ENCODE measurements around the gene AOPEP. TPM values are rescaled to one million over a fixed set of nuclear protein-coding genes. Genes with fewer than 3 reads are reported as not detected.

The AOPEP gene
- polyA plus RNA-seq, 1 of the 3 experiments (the other 2 are of a cell fraction): 54.6 TPM

DNA sequence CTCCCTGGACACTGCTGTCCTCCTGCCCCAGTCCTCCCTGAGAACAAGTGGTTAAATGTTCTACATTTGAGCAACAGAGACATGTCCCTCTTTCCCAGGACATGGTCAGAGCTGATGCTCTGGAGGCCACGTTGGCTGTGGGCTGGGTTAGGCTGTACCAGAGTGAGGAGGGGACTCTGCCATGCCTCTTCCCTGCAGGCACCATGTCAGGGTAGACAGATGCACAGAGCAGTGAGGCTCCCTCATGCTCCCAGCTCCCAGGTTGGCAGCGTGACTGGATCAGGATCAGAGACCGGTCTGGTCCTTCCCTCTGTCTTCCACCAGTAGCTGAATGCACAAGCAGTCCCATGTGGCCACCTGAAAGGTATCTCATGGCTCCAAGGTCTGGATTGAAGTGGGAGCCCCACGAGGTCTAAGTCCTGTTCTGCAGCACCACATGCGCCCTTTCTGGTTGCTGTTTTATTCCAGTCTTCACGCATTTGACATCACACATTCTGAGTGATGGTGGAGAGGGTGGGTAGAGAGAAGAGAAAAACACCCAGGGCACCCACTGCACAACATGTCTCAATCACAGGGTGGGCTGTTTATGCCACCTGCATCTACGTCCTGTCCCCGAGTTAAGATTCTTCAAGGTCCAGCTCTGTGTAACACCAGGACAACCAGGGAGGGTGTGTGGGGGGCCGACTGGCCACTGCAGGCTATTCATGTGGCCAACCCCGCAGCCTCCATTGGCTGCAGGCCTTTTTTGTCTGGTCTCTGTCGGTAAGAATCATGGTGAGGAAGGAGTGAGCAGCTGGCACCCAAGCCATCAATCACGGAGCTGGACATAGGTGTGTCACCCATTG lies 386.2 kb downstream of the AOPEP start:
- TF ChIP-seq, protein P1, sequence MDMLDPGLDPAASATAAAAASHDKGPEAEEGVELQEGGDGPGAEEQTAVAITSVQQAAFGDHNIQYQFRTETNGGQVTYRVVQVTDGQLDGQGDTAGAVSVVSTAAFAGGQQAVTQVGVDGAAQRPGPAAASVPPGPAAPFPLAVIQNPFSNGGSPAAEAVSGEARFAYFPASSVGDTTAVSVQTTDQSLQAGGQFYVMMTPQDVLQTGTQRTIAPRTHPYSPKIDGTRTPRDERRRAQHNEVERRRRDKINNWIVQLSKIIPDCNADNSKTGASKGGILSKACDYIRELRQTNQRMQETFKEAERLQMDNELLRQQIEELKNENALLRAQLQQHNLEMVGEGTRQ (IDR thresholded peaks at IDR 0.05; ENCODE audit: borderline replicate concordance, low read depth, low read length): no peak
- TF ChIP-seq ELF1 (IDR thresholded peaks at IDR 0.05) (no peak), FOSL2 (IDR thresholded peaks at IDR 0.05; ENCODE audit: borderline replicate concordance, low read depth) (no peak), NRF1 (IDR thresholded peaks at IDR 0.05; ENCODE audit: low read depth, low read length) (no peak), RAD21 (IDR thresholded peaks at IDR 0.05; ENCODE audit: low read length) (no peak), EP300 (IDR thresholded peaks at IDR 0.05; ENCODE audit: borderline replicate concordance in 1 of 2, low read depth in 1 of 2, low read length in 1 of 2) (no peak), RFX5 (IDR thresholded peaks at IDR 0.05; ENCODE audit: low read length) (no peak), TCF12 (IDR thresholded peaks at IDR 0.05) (no peak), FOXJ3 (CRISPR knock-in tag; IDR thresholded peaks at IDR 0.05) (no peak), JUND (IDR thresholded peaks at IDR 0.05) (no peak), NFIC (IDR thresholded peaks at IDR 0.05; ENCODE audit: borderline replicate concordance) (no peak), MEF2A (IDR thresholded peaks at IDR 0.05; ENCODE audit: borderline replicate concordance, low read depth) (no peak), YY1 (IDR thresholded peaks at IDR 0.05; ENCODE audit: low read depth) (no peak), FOXM1 (IDR thresholded peaks at IDR 0.05; ENCODE audit: low read depth) (no peak), TAF1 (IDR thresholded peaks at IDR 0.05; ENCODE audit: borderline replicate concordance, low read depth, low read length) (no peak), POLR2AphosphoS5 (IDR thresholded peaks at IDR 0.05; ENCODE audit: low read depth, low read length) (no peak), SIN3A (IDR thresholded peaks at IDR 0.05; ENCODE audit: borderline replicate concordance, low read depth, low read length) (no peak)
- TF ChIP-seq, protein P2, sequence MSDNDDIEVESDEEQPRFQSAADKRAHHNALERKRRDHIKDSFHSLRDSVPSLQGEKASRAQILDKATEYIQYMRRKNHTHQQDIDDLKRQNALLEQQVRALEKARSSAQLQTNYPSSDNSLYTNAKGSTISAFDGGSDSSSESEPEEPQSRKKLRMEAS (IDR thresholded peaks at IDR 0.05; ENCODE audit: low read depth): no peak
- TF ChIP-seq, protein P3, sequence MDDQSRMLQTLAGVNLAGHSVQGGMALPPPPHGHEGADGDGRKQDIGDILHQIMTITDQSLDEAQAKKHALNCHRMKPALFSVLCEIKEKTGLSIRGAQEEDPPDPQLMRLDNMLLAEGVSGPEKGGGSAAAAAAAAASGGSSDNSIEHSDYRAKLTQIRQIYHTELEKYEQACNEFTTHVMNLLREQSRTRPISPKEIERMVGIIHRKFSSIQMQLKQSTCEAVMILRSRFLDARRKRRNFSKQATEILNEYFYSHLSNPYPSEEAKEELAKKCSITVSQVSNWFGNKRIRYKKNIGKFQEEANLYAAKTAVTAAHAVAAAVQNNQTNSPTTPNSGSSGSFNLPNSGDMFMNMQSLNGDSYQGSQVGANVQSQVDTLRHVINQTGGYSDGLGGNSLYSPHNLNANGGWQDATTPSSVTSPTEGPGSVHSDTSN (IDR thresholded peaks at IDR 0.05): no peak
- TF ChIP-seq, protein P4, sequence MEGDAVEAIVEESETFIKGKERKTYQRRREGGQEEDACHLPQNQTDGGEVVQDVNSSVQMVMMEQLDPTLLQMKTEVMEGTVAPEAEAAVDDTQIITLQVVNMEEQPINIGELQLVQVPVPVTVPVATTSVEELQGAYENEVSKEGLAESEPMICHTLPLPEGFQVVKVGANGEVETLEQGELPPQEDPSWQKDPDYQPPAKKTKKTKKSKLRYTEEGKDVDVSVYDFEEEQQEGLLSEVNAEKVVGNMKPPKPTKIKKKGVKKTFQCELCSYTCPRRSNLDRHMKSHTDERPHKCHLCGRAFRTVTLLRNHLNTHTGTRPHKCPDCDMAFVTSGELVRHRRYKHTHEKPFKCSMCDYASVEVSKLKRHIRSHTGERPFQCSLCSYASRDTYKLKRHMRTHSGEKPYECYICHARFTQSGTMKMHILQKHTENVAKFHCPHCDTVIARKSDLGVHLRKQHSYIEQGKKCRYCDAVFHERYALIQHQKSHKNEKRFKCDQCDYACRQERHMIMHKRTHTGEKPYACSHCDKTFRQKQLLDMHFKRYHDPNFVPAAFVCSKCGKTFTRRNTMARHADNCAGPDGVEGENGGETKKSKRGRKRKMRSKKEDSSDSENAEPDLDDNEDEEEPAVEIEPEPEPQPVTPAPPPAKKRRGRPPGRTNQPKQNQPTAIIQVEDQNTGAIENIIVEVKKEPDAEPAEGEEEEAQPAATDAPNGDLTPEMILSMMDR (IDR thresholded peaks at IDR 0.05): no peak
- ChIA-PET CTCF (interaction anchor here (0.6 to 2.9 kb wide), 4 partner anchors 15 to 1200 kb away, joined by 3 to 11 read pairs (median 5); no protein-coding TSS in a partner anchor), POLR2A (no interaction called here)
- no peaks in the 10 kb centered on the region for H3K9me3 ChIP-seq
- peaks cover 0 to 8% of the 10 kb centered on the region in 2 experiments; a peak in 1 of 4 replicates for H3K4me1 ChIP-seq (ENCODE audit: control insufficient read depth in 1 of 2, insufficient read depth in 2 of 2, low read depth in 1 of 2, low read length in 1 of 2)
- no peaks in the 10 kb centered on the region for H3K79me2 ChIP-seq (ENCODE audit: insufficient read depth)
- H2AFZ ChIP-seq (ENCODE audit: low read depth): no peak overlapping the region
- H3F3A ChIP-seq (replicated peaks; ENCODE audit: insufficient read depth): no peaks in the 10 kb centered on the region
- 89% methylated on average over 10 of the region's 12 CpGs for WGBS (ENCODE audit: low lambda C conversion rate)
- H3K9me2 ChIP-seq: no peaks in the 10 kb centered on the region
- H3K36me3 ChIP-seq (replicated peaks in 1 of 2; ENCODE audit: control insufficient read depth in 1 of 2, insufficient read depth in 2 of 2, low read length in 1 of 2): peaks cover 14 to 38% of the 10 kb centered on the region in 2 experiments
- no peaks in the 10 kb centered on the region for H4K20me1 ChIP-seq (ENCODE audit: insufficient read depth)
- H3K9ac ChIP-seq: no peak overlapping the region
- no peak overlapping the region for H3K4me2 ChIP-seq
- H3K4me3 ChIP-seq (ENCODE audit: low read depth in 2 of 2, low read length in 1 of 2): no peak overlapping the region
- no peaks in the 10 kb centered on the region for H3K27me3 ChIP-seq (ENCODE audit: insufficient read depth)
- no peak for DNase-seq
- no peak overlapping the region; a peak in 1 of 4 replicates for H3K27ac ChIP-seq (ENCODE audit: low read depth in 2 of 2, low read length in 1 of 2)
